SK-N-SH (cell line): ENCODE results near the gene DENND2D.

Experiments used
- CHD2 ChIP-seq: fragments of 150-350 bp; IDR thresholded peaks from 2 replicates; pipeline ENCODE4 v1.6.1; 2018; ENCODE audit warnings: low read length; ENCODE audit not compliant: partially characterized antibody
- EP300 ChIP-seq, 2 experiments: IDR thresholded peaks; 2 replicates each; pipeline versions ENCODE4 v1.4.0 to v1.6.1; 2012; ENCODE audit warnings: borderline replicate concordance in 1 of 2, low read depth in 1 of 2, low read length in 1 of 2
- EZH2phosphoT487 ChIP-seq: fragments of 200-600 bp; sonication (generic); IDR thresholded peaks from 2 replicates; pipeline ENCODE4 v1.6.1; 2017; ENCODE audit warnings: low read depth, mixed run types, mild to moderate bottlenecking, antibody characterized with exemption, moderate library complexity, borderline replicate concordance
- FOXJ3 ChIP-seq: sonication (generic); formaldehyde crosslinking; IDR thresholded peaks from 2 replicates; pipeline ENCODE4 v1.5.1; 2020; ENCODE audit warnings: mild to moderate bottlenecking, missing genetic modification reagents
- GABPA ChIP-seq: IDR thresholded peaks from 2 replicates; pipeline ENCODE4 v1.4.0; 2012; ENCODE audit warnings: low read depth, mild to moderate bottlenecking
- JUND ChIP-seq: IDR thresholded peaks from 2 replicates; pipeline ENCODE4 v1.4.0; 2012
- NRF1 ChIP-seq: IDR thresholded peaks from 2 replicates; pipeline ENCODE4 v1.6.1; 2012; ENCODE audit warnings: low read depth, mild to moderate bottlenecking, low read length
- POLR2AphosphoS5 ChIP-seq: IDR thresholded peaks from 2 replicates; pipeline ENCODE4 v1.6.1; 2012; ENCODE audit warnings: low read depth, low read length
- RAD21 ChIP-seq: IDR thresholded peaks from 2 replicates; pipeline ENCODE4 v1.6.1; 2012; ENCODE audit warnings: mild to moderate bottlenecking, low read length
- RCOR1 ChIP-seq: fragments of 150-350 bp; IDR thresholded peaks from 2 replicates; pipeline ENCODE4 v1.6.1; 2017; ENCODE audit warnings: antibody characterized with exemption, low read length
- TCF12 ChIP-seq: IDR thresholded peaks from 2 replicates; pipeline ENCODE4 v1.4.0; 2012
- TF ChIP-seq, protein P1 (sequence below): fragments of 200-600 bp; sonication (generic); IDR thresholded peaks from 2 replicates; pipeline ENCODE4 v1.6.1; 2017; ENCODE audit warnings: antibody characterized with exemption, mild to moderate bottlenecking, moderate library complexity
- TF ChIP-seq, protein P2 (sequence below): IDR thresholded peaks from 2 replicates; pipeline ENCODE4 v1.4.0; 2012; ENCODE audit warnings: low read depth, borderline replicate concordance

- no peak for TF ChIP-seq GABPA
- no peak for TF ChIP-seq EP300 (IDR thresholded peaks at IDR 0.05; ENCODE audit: borderline replicate concordance in 1 of 2, low read depth in 1 of 2, low read length in 1 of 2)
- TF ChIP-seq, protein P1, sequence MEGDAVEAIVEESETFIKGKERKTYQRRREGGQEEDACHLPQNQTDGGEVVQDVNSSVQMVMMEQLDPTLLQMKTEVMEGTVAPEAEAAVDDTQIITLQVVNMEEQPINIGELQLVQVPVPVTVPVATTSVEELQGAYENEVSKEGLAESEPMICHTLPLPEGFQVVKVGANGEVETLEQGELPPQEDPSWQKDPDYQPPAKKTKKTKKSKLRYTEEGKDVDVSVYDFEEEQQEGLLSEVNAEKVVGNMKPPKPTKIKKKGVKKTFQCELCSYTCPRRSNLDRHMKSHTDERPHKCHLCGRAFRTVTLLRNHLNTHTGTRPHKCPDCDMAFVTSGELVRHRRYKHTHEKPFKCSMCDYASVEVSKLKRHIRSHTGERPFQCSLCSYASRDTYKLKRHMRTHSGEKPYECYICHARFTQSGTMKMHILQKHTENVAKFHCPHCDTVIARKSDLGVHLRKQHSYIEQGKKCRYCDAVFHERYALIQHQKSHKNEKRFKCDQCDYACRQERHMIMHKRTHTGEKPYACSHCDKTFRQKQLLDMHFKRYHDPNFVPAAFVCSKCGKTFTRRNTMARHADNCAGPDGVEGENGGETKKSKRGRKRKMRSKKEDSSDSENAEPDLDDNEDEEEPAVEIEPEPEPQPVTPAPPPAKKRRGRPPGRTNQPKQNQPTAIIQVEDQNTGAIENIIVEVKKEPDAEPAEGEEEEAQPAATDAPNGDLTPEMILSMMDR = no peak
- no peak for TF ChIP-seq RCOR1
- no peak for TF ChIP-seq RAD21
- TF ChIP-seq POLR2AphosphoS5 = no peak
- TF ChIP-seq NRF1 = no peak
- TF ChIP-seq FOXJ3 (CRISPR knock-in tag) = no peak
- no peak for TF ChIP-seq JUND
- TF ChIP-seq, protein P2, sequence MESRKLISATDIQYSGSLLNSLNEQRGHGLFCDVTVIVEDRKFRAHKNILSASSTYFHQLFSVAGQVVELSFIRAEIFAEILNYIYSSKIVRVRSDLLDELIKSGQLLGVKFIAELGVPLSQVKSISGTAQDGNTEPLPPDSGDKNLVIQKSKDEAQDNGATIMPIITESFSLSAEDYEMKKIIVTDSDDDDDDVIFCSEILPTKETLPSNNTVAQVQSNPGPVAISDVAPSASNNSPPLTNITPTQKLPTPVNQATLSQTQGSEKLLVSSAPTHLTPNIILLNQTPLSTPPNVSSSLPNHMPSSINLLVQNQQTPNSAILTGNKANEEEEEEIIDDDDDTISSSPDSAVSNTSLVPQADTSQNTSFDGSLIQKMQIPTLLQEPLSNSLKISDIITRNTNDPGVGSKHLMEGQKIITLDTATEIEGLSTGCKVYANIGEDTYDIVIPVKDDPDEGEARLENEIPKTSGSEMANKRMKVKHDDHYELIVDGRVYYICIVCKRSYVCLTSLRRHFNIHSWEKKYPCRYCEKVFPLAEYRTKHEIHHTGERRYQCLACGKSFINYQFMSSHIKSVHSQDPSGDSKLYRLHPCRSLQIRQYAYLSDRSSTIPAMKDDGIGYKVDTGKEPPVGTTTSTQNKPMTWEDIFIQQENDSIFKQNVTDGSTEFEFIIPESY = no peak
- no peak for TF ChIP-seq EZH2phosphoT487
- TF ChIP-seq TCF12 = no peak
- no peak for TF ChIP-seq CHD2
Observed at GRCh38 chr1:111241797-111242196, 41.4 kb upstream of the DENND2D start.
